ENCODE data around the gene TXNDC12. TPM values are rescaled to one million over a fixed set of nuclear protein-coding genes. Genes with fewer than 3 reads are reported as not detected.
"Not testable (repeated sequence)": the region's sequence is repeated elsewhere in the genome, so short reads cannot be mapped to it uniquely, and the experiment has no call there.

TXNDC12 gene
- 35.5 TPM for polyA plus RNA-seq (ENCODE audit: insufficient read length)

DNA sequence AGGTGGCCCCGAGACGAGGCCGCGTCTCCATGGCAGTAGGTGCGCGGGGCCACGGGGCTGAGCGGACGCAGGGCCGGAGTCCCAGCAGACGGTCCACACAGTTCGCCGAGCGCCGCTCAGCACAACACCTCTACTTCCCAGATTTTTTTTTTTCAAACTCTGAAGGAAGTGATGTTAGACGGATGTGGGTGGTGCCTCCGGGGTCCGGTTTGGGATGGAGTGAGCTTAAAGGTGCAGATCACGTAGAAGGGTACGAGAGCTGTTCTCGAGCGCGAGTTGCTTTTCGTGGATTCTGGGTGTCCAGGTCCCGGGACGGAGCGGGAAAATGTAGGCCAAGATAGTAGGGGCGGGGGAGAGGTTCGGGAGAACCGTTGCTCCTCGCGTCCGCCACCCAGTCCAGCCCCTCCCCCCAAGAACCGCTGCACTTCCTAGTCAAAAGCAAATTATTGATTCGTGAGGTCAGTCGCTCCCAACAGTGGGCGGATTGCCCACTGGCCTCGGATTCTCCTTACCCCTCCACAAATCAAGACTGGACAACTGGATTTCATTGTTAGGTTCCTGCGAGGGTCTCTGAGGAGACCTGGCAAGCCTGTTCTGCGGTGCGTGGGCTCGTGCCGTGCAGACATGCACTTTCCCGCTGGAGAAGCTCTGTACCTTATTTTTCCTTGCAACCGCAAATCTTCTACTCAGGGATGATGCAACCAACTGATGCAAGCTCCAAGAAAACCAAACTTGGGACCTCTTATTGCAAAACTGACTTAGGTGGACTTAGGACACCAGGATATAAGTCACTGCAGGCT lies at the start of gene TXNDC12:
TSS of gene TXNDC12 (minus strand) at position 126 of the 800 bp plus-strand sequence. CDS start at position 31, 95 bp downstream.
- no peak for DNase-seq (ENCODE audit: low read depth)

DNA sequence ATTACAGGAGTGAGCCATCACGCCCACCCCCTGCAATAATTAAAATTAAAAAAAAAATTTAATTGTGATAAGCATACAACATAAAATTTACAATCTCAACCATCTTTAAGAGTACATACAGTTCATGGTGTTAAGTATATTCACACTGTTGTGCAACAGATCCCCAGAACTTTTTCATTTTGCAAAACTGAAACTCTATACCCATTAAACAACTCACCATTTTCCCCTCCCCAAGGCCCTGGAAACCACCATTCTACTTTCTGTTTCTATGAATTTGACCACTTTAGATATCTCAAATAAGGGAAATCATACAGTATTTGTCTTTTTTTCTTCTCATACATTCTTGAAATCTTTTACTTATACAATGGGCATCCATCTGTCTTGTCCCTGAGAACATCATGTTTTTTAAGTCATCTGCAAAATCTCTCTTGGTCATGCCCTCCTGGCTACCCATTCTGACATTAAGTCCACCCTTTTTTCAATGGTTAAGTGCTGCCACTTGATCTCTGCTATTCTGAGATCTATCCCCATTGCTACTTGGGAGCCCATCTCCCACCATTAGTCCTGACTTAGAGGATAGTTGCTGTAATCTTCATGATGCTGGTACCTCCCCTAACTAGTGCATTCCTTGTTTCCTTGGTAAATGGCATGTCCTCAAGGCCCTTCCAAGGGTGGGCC lies 47.5 kb upstream of the TXNDC12 start:
- DNase-seq (ENCODE audit: low read depth), result no peak

GRCh38 chr1:52098139-52098871 lies 43.3 kb upstream of the TXNDC12 start:
- DNase-seq (ENCODE audit: low read depth), result no peak

- no peak for DNase-seq (ENCODE audit: low read depth)
Measured at GRCh38 chr1:52096216-52096615, 41.2 kb upstream of the TXNDC12 start.

- DNase-seq (ENCODE audit: low read depth), result not testable (repeated sequence)
Measured at GRCh38 chr1:52094300-52094699, 39.3 kb upstream of the TXNDC12 start.

DNA sequence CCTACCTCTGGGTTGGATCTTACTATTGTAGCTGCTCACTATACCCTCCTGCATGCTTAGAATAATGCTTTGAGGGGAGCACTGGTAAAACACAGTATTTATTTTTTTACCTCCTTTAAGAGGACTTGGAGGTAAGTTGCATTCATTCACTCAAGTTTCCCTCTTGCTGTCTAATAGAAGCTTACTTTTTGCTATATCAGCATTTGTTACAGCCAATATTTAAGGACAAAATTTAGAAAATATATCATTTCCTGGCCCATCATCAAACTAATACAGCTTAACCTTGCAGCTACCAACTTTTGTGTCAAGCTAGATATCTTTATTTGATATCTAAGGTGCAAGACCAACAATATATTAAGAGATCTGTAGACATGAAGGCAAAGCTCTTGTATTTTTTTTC lies 32.9 kb upstream of the TXNDC12 start:
- not testable (repeated sequence) for DNase-seq (ENCODE audit: low read depth)

GRCh38 chr1:52080014-52080415 lies 25.0 kb upstream of the TXNDC12 start:
- DNase-seq (ENCODE audit: low read depth), result no peak

DNA sequence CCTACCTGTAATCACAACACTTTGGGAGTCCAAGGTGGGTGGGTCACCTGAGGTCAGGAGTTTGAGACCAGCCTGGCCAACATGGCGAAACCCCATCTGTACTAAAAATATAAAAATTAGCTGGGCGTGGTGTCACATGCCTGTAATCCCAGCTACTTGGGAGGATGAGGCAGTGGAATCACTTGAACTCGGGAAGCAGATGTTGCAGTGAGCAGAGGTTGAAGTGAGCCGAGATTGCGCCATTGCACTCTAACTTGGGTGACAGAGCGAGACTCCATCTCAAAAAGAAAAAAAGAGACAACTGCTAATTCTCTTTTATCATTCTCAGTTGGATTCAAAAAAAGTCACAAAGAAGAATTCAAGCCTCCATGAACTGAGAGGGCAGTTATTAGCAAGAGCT lies 22.3 kb upstream of the TXNDC12 start:
- not testable (repeated sequence) for DNase-seq (ENCODE audit: low read depth)

DNA sequence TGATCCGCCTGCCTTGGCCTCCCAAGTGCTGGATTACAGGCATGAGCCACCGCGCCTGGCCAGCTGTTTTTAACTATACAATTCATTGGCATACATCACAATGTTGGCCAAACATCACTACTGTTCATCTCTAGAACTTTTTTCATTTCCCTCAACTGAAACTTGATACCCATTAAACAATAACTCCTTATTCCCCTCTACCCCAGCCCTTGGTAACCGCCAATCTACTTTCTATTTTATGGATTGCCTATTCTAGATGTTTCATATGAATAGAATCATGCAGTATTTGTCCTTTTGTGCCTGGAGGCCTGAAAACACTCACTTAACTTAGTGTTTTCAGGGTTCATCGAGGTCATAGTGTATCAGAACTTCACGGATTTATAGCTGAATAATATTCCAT lies 17.3 kb upstream of the TXNDC12 start:
- DNase-seq (ENCODE audit: low read depth), result no peak

- DNase-seq (ENCODE audit: low read depth), result no peak
Measured at GRCh38 chr1:52070704-52071103, 15.7 kb upstream of the TXNDC12 start.

GRCh38 chr1:52063192-52063591 lies 8.2 kb upstream of the TXNDC12 start:
- no peak for DNase-seq (ENCODE audit: low read depth)

- no peak for DNase-seq (ENCODE audit: low read depth)
Measured at GRCh38 chr1:52060822-52061221, 5.8 kb upstream of the TXNDC12 start.

DNA sequence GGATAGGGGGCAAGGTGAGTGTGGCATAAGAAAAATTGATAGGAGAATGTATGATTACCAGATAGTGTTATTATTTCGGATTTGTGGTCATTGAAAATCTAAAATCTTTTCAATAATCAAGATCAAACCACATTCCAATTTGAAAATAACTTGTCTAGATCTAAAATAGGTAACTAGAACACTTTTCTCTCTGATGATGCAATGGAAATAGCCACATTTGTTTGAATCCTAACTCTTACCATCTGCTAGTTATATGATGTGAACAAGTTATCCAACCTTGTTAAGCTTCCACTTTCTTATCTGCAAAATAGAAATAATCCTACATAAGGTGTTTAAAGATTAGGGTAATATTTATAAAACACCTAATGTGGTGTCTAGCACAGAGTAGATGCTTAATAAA lies 4.9 kb upstream of the TXNDC12 start:
- DNase-seq (ENCODE audit: low read depth), result no peak

DNA sequence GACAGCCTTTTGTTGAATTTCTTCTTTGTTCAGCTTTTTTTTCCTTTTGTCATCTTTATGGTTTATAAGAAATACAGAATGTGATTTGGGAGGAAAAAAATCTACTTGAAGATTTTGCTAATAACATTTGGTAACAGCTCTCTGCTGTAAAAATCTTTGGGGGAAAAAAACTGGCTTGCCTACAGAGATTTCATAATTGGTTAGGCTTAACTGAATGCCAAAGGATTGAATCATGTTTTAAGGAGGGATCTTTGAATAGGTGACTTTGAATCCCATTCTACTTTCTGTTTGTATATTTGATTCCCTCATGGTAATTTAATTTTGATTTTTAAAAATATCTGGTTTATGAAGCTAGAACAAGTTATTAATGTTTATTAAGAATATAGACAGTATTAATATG lies 4.3 kb upstream of the TXNDC12 start:
- DNase-seq (ENCODE audit: low read depth), result no peak

DNA sequence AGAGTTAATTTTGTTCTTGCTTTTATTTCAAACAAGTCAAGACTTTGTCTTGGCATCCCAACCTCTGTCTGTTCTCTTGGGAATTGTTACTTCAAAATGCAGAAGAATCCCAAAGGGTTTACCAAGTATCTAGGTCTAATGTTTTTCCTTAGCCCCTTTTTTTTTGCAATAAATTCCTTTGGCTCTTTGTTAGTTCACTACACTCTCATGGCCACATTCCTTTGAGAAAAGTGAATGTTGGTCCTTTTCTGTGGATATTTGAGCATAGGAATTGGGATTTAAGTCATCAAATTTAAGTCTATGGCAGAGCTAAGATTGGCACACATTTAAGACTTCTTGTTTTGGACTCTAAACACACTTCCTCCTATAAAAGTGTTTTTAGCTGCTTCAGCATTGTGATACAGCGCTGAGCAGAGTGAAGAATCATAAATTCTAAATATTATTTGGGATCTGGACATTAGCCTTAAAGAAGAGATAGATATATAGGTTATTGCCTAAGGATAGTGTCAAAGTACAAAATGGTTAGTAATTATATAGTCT lies 3.0 kb upstream of the TXNDC12 start:
- no peak for DNase-seq (ENCODE audit: low read depth)

GRCh38 chr1:52057255-52057654 lies 2.3 kb upstream of the TXNDC12 start:
- DNase-seq (ENCODE audit: low read depth), result no peak

- DNase-seq (ENCODE audit: low read depth), result no peak
Measured at GRCh38 chr1:52056937-52057231, 1.9 kb upstream of the TXNDC12 start.

GRCh38 chr1:52056163-52056936 lies 1.4 kb upstream of the TXNDC12 start, which contains the start of gene BTF3L4:
Gene BTF3L4 (plus strand): TSS chr1:52056295. CDS start chr1:52059848, 3,553 bp downstream.
- peak; percentile 80 for DNase-seq (ENCODE audit: low read depth)

GRCh38 chr1:52055866-52056162 lies 823 bp upstream of the TXNDC12 start:
- no peak for DNase-seq (ENCODE audit: low read depth)

- no peak for DNase-seq (ENCODE audit: low read depth)
Measured at GRCh38 chr1:52054496-52055065, 410 bp downstream of the TXNDC12 start.

DNA sequence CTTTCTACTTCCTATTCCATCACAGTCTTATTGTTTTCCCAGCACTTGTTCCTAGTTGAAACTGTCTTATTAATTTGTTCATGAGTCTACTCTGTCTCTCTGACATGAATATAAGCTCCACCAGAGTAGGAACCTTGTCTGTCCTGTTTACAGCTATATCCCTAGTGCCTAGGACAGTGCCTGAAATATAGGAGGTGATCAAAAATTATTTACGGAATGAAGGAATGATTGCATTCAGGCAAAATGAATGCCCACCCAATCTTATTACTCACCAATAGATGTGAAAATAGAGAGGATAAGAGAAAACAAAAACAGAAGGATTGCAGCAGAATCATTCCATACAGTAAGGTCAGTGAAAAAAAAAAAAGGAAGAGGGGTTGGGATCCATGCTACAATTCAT lies 1.1 kb downstream of the TXNDC12 start:
- DNase-seq (ENCODE audit: low read depth), result no peak
